ENCODE data around the gene SMG7.

The SMG7 gene

GRCh38 chr1:183550915-183551314, 78.6 kb downstream of the SMG7 start:
- Histone ChIP-seq H4K20me1 (ENCODE audit: control insufficient read depth, insufficient read depth, low read depth, low read length) (0 out of 2 replicates have a peak, but pooled peaks cover 3% of the 10 kb centered on the region), H3K9me2 (replicated peaks; ENCODE audit: control insufficient read depth, low read length) (no peaks in the 10 kb centered on the region), H3K36me3 (ENCODE audit: control insufficient read depth, low read length) (peaks cover 95% of the 10 kb centered on the region), H3K79me2 (ENCODE audit: control insufficient read depth, low read length) (no peaks in the 10 kb centered on the region), H3K4me1 (ENCODE audit: control insufficient read depth, low read length) (peaks cover 25% of the 10 kb centered on the region), H3F3A (ENCODE audit: control insufficient read depth, insufficient read depth) (no peaks in the 10 kb centered on the region), H3K9me3 (ENCODE audit: control insufficient read depth, insufficient read depth, low read length) (no peaks in the 10 kb centered on the region), H3K27me3 (ENCODE audit: control insufficient read depth, low read length) (no peaks in the 10 kb centered on the region), H3K4me3 (ENCODE audit: low read length) (no peak overlapping the region), H3K27ac (ENCODE audit: low read depth, low read length) (no peak overlapping the region), H3K4me2 (ENCODE audit: low read length) (no peak overlapping the region)
- TF ChIP-seq CTCF (IDR thresholded peaks at IDR 0.05; ENCODE audit: low read depth, low read length, poor library complexity, severe bottlenecking), result no peak
- TF ChIP-seq EZH2phosphoT487 (IDR thresholded peaks at IDR 0.05; ENCODE audit: borderline replicate concordance, low read length), result no peak

- Histone ChIP-seq H3K36me3 (ENCODE audit: control insufficient read depth, low read length) (peaks cover 86% of the 10 kb centered on the region), H3K27me3 (ENCODE audit: control insufficient read depth, low read length) (no peaks in the 10 kb centered on the region), H3K4me3 (ENCODE audit: low read length) (no peak overlapping the region), H3K9me2 (replicated peaks; ENCODE audit: control insufficient read depth, low read length) (no peaks in the 10 kb centered on the region), H3K27ac (ENCODE audit: low read depth, low read length) (no peak overlapping the region), H4K20me1 (ENCODE audit: control insufficient read depth, insufficient read depth, low read depth, low read length) (0 out of 2 replicates have a peak, but pooled peaks cover 3% of the 10 kb centered on the region), H3K4me1 (ENCODE audit: control insufficient read depth, low read length) (peaks cover 14% of the 10 kb centered on the region), H3F3A (ENCODE audit: control insufficient read depth, insufficient read depth) (no peaks in the 10 kb centered on the region), H3K79me2 (ENCODE audit: control insufficient read depth, low read length) (no peaks in the 10 kb centered on the region), H3K9me3 (ENCODE audit: control insufficient read depth, insufficient read depth, low read length) (no peaks in the 10 kb centered on the region), H3K4me2 (ENCODE audit: low read length) (no peak overlapping the region)
- TF ChIP-seq CTCF (IDR thresholded peaks at IDR 0.05; ENCODE audit: low read depth, low read length, poor library complexity, severe bottlenecking), result no peak
- TF ChIP-seq EZH2phosphoT487 (IDR thresholded peaks at IDR 0.05; ENCODE audit: borderline replicate concordance, low read length), result no peak
Measured at GRCh38 chr1:183551924-183552323, 79.6 kb downstream of the SMG7 start.

- TF ChIP-seq CTCF (IDR thresholded peaks at IDR 0.05; ENCODE audit: low read depth, low read length, poor library complexity, severe bottlenecking) (no peak), EZH2phosphoT487 (IDR thresholded peaks at IDR 0.05; ENCODE audit: borderline replicate concordance, low read length) (no peak)
- H3K36me3 ChIP-seq (ENCODE audit: control insufficient read depth, low read length), result peaks cover 81% of the 10 kb centered on the region
- H3K9me2 ChIP-seq (replicated peaks; ENCODE audit: control insufficient read depth, low read length), result no peaks in the 10 kb centered on the region
- H3K79me2 ChIP-seq (ENCODE audit: control insufficient read depth, low read length), result no peaks in the 10 kb centered on the region
- H3K27me3 ChIP-seq (ENCODE audit: control insufficient read depth, low read length), result no peaks in the 10 kb centered on the region
- H3K4me3 ChIP-seq (ENCODE audit: low read length), result no peak overlapping the region
- H3F3A ChIP-seq (ENCODE audit: control insufficient read depth, insufficient read depth), result no peaks in the 10 kb centered on the region
- peaks cover 9% of the 10 kb centered on the region for H3K4me1 ChIP-seq (ENCODE audit: control insufficient read depth, low read length)
- H3K9me3 ChIP-seq (ENCODE audit: control insufficient read depth, insufficient read depth, low read length), result no peaks in the 10 kb centered on the region
- H3K27ac ChIP-seq (ENCODE audit: low read depth, low read length), result no peak overlapping the region
- no peak overlapping the region for H3K4me2 ChIP-seq (ENCODE audit: low read length)
- 0 out of 2 replicates have a peak, but pooled peaks cover 3% of the 10 kb centered on the region for H4K20me1 ChIP-seq (ENCODE audit: control insufficient read depth, insufficient read depth, low read depth, low read length)
Measured at GRCh38 chr1:183552441-183552840, 80.1 kb downstream of the SMG7 start.
